Liver (tissue), 9 donors: ENCODE measurements around the gene GRM3. TPM values are rescaled to one million over a fixed set of nuclear protein-coding genes. Genes with fewer than 3 reads are reported as not detected.

Experiments used
- DNase-seq: peaks from one replicate; pipeline ENCODE4 v3.0.0-alpha.2; 2017; ENCODE audit warnings: low spot score
- H3K27ac ChIP-seq, 2 donors: one replicate each; pipeline ENCODE4 v1.7.0; 2013; ENCODE audit warnings: inconsistent platforms in 2 of 2, low read length in 2 of 2, control low read depth in 1 of 2, low read depth in 1 of 2, mild to moderate bottlenecking in 1 of 2
- H3K27me3 ChIP-seq, 4 donors: one replicate each; pipeline versions ENCODE4 v1.6.1 to v1.7.0; 2013; ENCODE audit warnings: low read length in 3 of 4, inconsistent platforms in 1 of 4, mild to moderate bottlenecking in 1 of 4, moderate library complexity in 1 of 4; ENCODE audit not compliant: control insufficient read depth in 4 of 4, insufficient read depth in 4 of 4
- H3K36me3 ChIP-seq, 4 donors: one replicate each; pipeline versions ENCODE4 v1.6.1 to v1.7.0; 2013; ENCODE audit warnings: low read length in 3 of 4, mild to moderate bottlenecking in 3 of 4, low read depth in 1 of 4, moderate library complexity in 1 of 4; ENCODE audit not compliant: control insufficient read depth in 4 of 4, insufficient read depth in 3 of 4
- H3K4me1 ChIP-seq, 4 donors: one replicate each; pipeline versions ENCODE4 v1.6.1 to v1.7.0; 2013; ENCODE audit warnings: low read length in 3 of 4, mild to moderate bottlenecking in 3 of 4, moderate library complexity in 1 of 4; ENCODE audit not compliant: control insufficient read depth in 4 of 4, insufficient read depth in 4 of 4
- H3K4me3 ChIP-seq, 3 donors: one replicate each; pipeline versions ENCODE4 v1.6.1 to v1.7.0; 2013; ENCODE audit warnings: low read length in 3 of 3, control low read depth in 1 of 3, low read depth in 1 of 3, mild to moderate bottlenecking in 1 of 3
- H3K9ac ChIP-seq, 2 donors: one replicate each; pipeline ENCODE4 v1.7.0; 2013; ENCODE audit warnings: low read length in 2 of 2, mild to moderate bottlenecking in 2 of 2, moderate library complexity in 2 of 2, control low read depth in 1 of 2, low read depth in 1 of 2
- H3K9me3 ChIP-seq, 4 donors: one replicate each; pipeline versions ENCODE4 v1.6.1 to v1.7.0; 2013; ENCODE audit warnings: low read length in 3 of 4; ENCODE audit not compliant: control insufficient read depth in 4 of 4
- ATF3 ChIP-seq: IDR thresholded peaks from 2 replicates; pipeline ENCODE4 v1.6.1; 2016; ENCODE audit warnings: antibody characterized with exemption
- CTCF ChIP-seq: fragments of 150-350 bp; IDR thresholded peaks from 2 replicates; pipeline ENCODE4 v1.5.1; 2017; ENCODE audit warnings: improper control_type of control experiment, low read depth, low read length; ENCODE audit not compliant: missing input control
- EGR1 ChIP-seq, 2 donors: IDR thresholded peaks; 2 replicates each; pipeline ENCODE4 v1.6.1; 2016 to 2018; ENCODE audit warnings: antibody characterized with exemption in 2 of 2, low read depth in 2 of 2
- FOXA1 ChIP-seq: IDR thresholded peaks from 2 replicates; pipeline ENCODE4 v1.6.1; 2016; ENCODE audit warnings: antibody characterized with exemption
- HNF4A ChIP-seq, 2 donors: conservative IDR thresholded peaks; 2 replicates each; pipeline ENCODE4 v1.6.1; 2016; ENCODE audit warnings: antibody characterized with exemption in 2 of 2, mild to moderate bottlenecking in 2 of 2
- NR2F2 ChIP-seq: IDR thresholded peaks from 2 replicates; pipeline ENCODE4 v1.6.1; 2016; ENCODE audit warnings: antibody characterized with exemption
- SP1 ChIP-seq: IDR thresholded peaks from 2 replicates; pipeline ENCODE4 v1.6.1; 2018; ENCODE audit warnings: antibody characterized with exemption, mild to moderate bottlenecking
- YY1 ChIP-seq: IDR thresholded peaks from 2 replicates; pipeline ENCODE4 v1.6.1; 2016; ENCODE audit warnings: antibody characterized with exemption, mild to moderate bottlenecking
- WGBS: extraction: QIAGEN DNeasy Blood & Tissue Kit; methylation state at CpG from one replicate; pipeline ENCODE4 v1.1.7; 2013; 5-methylcytosine and 5-hydroxymethylcytosine counted together
- polyA plus RNA-seq, 2 donors: library from polyadenylated mRNA; stranded (reverse) in 1 of 2; unstranded in 1 of 2; fragments of 200-250 nt in 1 of 2; fragments of >200 nt in 1 of 2; fragmentation: Nextera tagmentation in 1 of 2; extraction: Ambion mirVana in 1 of 2; gene quantifications; one replicate each; pipeline versions ENCODE4 v1.2.1 to v1.2.3, GENCODE V29; 2013 to 2015
- total RNA-seq, 2 donors: library from RNA; depleted of rRNA; stranded (reverse); fragments of >200 nt; gene quantifications; one replicate each; pipeline ENCODE4 v1.2.3, GENCODE V29; 2014
- TF ChIP-seq, protein P1 (sequence below): IDR thresholded peaks from 2 replicates; pipeline ENCODE4 v1.6.1; 2016; ENCODE audit warnings: antibody characterized with exemption
- TF ChIP-seq, protein P2 (sequence below): IDR thresholded peaks from 2 replicates; pipeline ENCODE4 v1.6.1; 2016; ENCODE audit warnings: antibody characterized with exemption
- donor health status: healthy.
- donor health status: healthy.
- donor health status: healthy.
- donor health status: healthy.
- donor health status: healthy.

GRM3 gene
- total and polyA plus RNA-seq, 4 donors = 0.08 to 0.09 TPM; not detected in 2

DNA sequence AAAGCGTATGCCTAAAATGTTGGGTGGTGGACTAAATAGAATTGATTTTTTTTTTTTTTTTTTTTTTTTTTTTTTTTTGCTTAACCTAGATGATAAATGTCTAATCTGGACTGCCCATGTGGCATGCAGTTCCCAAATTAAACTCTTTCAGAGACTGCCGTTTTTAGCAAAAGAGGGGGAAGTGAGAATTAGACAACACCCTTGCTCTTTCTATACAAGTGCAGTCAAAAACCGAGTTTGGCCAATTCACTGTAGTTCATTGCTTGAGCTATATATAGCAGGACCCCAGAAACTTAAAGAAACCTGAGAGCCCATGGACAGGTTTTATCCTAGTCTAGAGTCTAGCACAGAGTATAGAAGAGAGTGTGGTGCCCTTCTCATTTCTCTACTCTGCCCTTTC is 141.9 kb downstream of the GRM3 start:
- H3K27ac ChIP-seq = no peak overlapping the region
- WGBS = 75% methylated on average over 3 of the region's 3 CpGs

DNA sequence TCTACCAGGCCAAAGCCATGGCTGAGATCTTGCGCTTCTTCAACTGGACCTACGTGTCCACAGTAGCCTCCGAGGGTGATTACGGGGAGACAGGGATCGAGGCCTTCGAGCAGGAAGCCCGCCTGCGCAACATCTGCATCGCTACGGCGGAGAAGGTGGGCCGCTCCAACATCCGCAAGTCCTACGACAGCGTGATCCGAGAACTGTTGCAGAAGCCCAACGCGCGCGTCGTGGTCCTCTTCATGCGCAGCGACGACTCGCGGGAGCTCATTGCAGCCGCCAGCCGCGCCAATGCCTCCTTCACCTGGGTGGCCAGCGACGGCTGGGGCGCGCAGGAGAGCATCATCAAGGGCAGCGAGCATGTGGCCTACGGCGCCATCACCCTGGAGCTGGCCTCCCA is 142.7 kb downstream of the GRM3 start:
- WGBS = 96% methylated on average over 36 of the region's 36 CpGs

More for the DNA sequence above, 141.9 kb downstream of the GRM3 start:
- no peak for TF ChIP-seq SP1
- no peak for TF ChIP-seq CTCF
- no peak for TF ChIP-seq HNF4A (conservative IDR thresholded peaks at IDR 0.05)
- TF ChIP-seq ATF3 = no peak
- TF ChIP-seq, protein P1, sequence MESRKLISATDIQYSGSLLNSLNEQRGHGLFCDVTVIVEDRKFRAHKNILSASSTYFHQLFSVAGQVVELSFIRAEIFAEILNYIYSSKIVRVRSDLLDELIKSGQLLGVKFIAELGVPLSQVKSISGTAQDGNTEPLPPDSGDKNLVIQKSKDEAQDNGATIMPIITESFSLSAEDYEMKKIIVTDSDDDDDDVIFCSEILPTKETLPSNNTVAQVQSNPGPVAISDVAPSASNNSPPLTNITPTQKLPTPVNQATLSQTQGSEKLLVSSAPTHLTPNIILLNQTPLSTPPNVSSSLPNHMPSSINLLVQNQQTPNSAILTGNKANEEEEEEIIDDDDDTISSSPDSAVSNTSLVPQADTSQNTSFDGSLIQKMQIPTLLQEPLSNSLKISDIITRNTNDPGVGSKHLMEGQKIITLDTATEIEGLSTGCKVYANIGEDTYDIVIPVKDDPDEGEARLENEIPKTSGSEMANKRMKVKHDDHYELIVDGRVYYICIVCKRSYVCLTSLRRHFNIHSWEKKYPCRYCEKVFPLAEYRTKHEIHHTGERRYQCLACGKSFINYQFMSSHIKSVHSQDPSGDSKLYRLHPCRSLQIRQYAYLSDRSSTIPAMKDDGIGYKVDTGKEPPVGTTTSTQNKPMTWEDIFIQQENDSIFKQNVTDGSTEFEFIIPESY = no peak
- DNase-seq = no peak
- no peak overlapping the region for H3K9ac ChIP-seq
- no peaks in the 10 kb centered on the region for H3K27me3 ChIP-seq
- no peak overlapping the region for H3K4me3 ChIP-seq
- H3K4me1 ChIP-seq = no peaks in the 10 kb centered on the region
- no peaks in the 10 kb centered on the region for H3K36me3 ChIP-seq
- peaks cover 0 to 2% (median 0%) of the 10 kb centered on the region in 4 donors for H3K9me3 ChIP-seq

More for the DNA sequence above, 142.7 kb downstream of the GRM3 start:
- H3K27ac ChIP-seq = no peak overlapping the region
- no peaks in the 10 kb centered on the region for H3K36me3 ChIP-seq
- no peaks in the 10 kb centered on the region for H3K27me3 ChIP-seq
- H3K9ac ChIP-seq = no peak overlapping the region
- H3K9me3 ChIP-seq = peaks cover 0 to 2% (median 0%) of the 10 kb centered on the region in 4 donors
- H3K4me1 ChIP-seq = no peaks in the 10 kb centered on the region
- TF ChIP-seq YY1 (no peak), FOXA1 (no peak), NR2F2 (no peak), EGR1 (IDR thresholded peaks at IDR 0.05; ENCODE audit: low read depth in 2 of 2) (no peak), HNF4A (conservative IDR thresholded peaks at IDR 0.05) (no peak), CTCF (no peak)
- TF ChIP-seq, protein P2, sequence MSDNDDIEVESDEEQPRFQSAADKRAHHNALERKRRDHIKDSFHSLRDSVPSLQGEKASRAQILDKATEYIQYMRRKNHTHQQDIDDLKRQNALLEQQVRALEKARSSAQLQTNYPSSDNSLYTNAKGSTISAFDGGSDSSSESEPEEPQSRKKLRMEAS = no peak
- DNase-seq = no peak
- H3K4me3 ChIP-seq = no peak overlapping the region
